H9 (cell line): ENCODE measurements around the gene CCPG1. TPM values are rescaled to one million over a fixed set of nuclear protein-coding genes. Genes with fewer than 3 reads are reported as not detected.

Experiments
- DNase-seq: peaks from one replicate; pipeline ENCODE4 v3.0.0-alpha.2; 2017
- H2AFZ ChIP-seq: one replicate; pipeline ENCODE4 v1.6.1; 2013; ENCODE audit warnings: mild to moderate bottlenecking, low read length, control low read depth, moderate library complexity
- H2AK5ac ChIP-seq: 2 replicates; pipeline ENCODE4 v1.6.1; 2013; ENCODE audit warnings: low read length, control low read depth, mixed read lengths; ENCODE audit not compliant: insufficient read length
- H2BK120ac ChIP-seq: one replicate; pipeline ENCODE4 v1.6.1; 2013; ENCODE audit warnings: low read depth, mild to moderate bottlenecking, low read length, control low read depth, inconsistent platforms; ENCODE audit not compliant: poor library complexity, severe bottlenecking
- H2BK12ac ChIP-seq: 2 replicates; pipeline ENCODE4 v1.6.1; 2013; ENCODE audit warnings: low read length, control low read depth, mixed read lengths, low read depth; ENCODE audit not compliant: insufficient read length
- H2BK15ac ChIP-seq: 2 replicates; pipeline ENCODE4 v1.6.1; 2013; ENCODE audit warnings: low read depth, low read length, control low read depth
- H2BK20ac ChIP-seq: one replicate; pipeline ENCODE4 v1.6.1; 2013; ENCODE audit warnings: low read depth, mild to moderate bottlenecking, low read length, control low read depth, inconsistent platforms; ENCODE audit not compliant: poor library complexity, severe bottlenecking
- H2BK5ac ChIP-seq: 2 replicates; pipeline ENCODE4 v1.6.1; 2013; ENCODE audit warnings: low read length, control low read depth, mixed read lengths; ENCODE audit not compliant: insufficient read length
- H3K14ac ChIP-seq: 2 replicates; pipeline ENCODE4 v1.6.1; 2013; ENCODE audit warnings: low read length, control low read depth; ENCODE audit not compliant: insufficient read depth
- H3K18ac ChIP-seq: 2 replicates; pipeline ENCODE4 v1.6.1; 2013; ENCODE audit warnings: low read depth, mild to moderate bottlenecking, mixed read lengths, low read length, control low read depth; ENCODE audit not compliant: insufficient read length
- H3K23ac ChIP-seq: 2 replicates; pipeline ENCODE4 v1.6.1; 2013; ENCODE audit warnings: low read length, control low read depth, mixed read lengths, low read depth; ENCODE audit not compliant: insufficient read length
- H3K23me2 ChIP-seq: 2 replicates; pipeline ENCODE4 v1.6.1; 2013; ENCODE audit warnings: low read depth, mild to moderate bottlenecking, mixed read lengths, low read length, control low read depth; ENCODE audit not compliant: insufficient read length, poor library complexity, severe bottlenecking
- H3K27ac ChIP-seq: 2 replicates; pipeline ENCODE4 v1.5.1; 2013; ENCODE audit warnings: low read length, control low read depth, mixed read lengths, low read depth; ENCODE audit not compliant: insufficient read length
- H3K27me3 ChIP-seq: 2 replicates; pipeline ENCODE4 v1.6.1; 2013; ENCODE audit warnings: low read length, control low read depth, inconsistent platforms; ENCODE audit not compliant: insufficient read depth
- H3K4ac ChIP-seq: 2 replicates; pipeline ENCODE4 v1.6.1; 2013; ENCODE audit warnings: low read depth, mild to moderate bottlenecking, control low read depth, inconsistent platforms, low read length, moderate library complexity
- H3K4me1 ChIP-seq: 2 replicates; pipeline ENCODE4 v1.6.1; 2013; ENCODE audit warnings: low read length, control low read depth, inconsistent platforms; ENCODE audit not compliant: insufficient read depth
- H3K4me2 ChIP-seq: 2 replicates; pipeline ENCODE4 v1.6.1; 2013; ENCODE audit warnings: low read length, control low read depth, mixed read lengths; ENCODE audit not compliant: insufficient read length, insufficient read depth
- H3K56ac ChIP-seq: 2 replicates; pipeline ENCODE4 v1.6.1; 2013; ENCODE audit warnings: low read depth, mild to moderate bottlenecking, mixed read lengths, low read length, control low read depth; ENCODE audit not compliant: insufficient read length
- H3K79me1 ChIP-seq: 2 replicates; pipeline ENCODE4 v1.6.1; 2013; ENCODE audit warnings: low read depth, mild to moderate bottlenecking, moderate library complexity, low read length, control low read depth, inconsistent platforms; ENCODE audit not compliant: insufficient read depth, poor library complexity, severe bottlenecking
- H3K79me2 ChIP-seq: 2 replicates; pipeline ENCODE4 v1.6.1; 2013; ENCODE audit warnings: low read length, control low read depth, inconsistent platforms; ENCODE audit not compliant: insufficient read depth
- H3K9ac ChIP-seq: 2 replicates; pipeline ENCODE4 v1.6.1; 2013; ENCODE audit warnings: low read length, control low read depth, mixed read lengths; ENCODE audit not compliant: insufficient read length; ENCODE audit errors: extremely low read depth
- H3K9me3 ChIP-seq: one replicate; pipeline ENCODE4 v1.6.1; 2013; ENCODE audit warnings: low read depth, low read length, inconsistent platforms; ENCODE audit not compliant: control insufficient read depth
- H3T11ph ChIP-seq: one replicate; pipeline ENCODE4 v1.6.1; 2013; ENCODE audit warnings: mild to moderate bottlenecking, low read length, control low read depth, inconsistent platforms
- H4K20me1 ChIP-seq: one replicate; pipeline ENCODE4 v1.6.1; 2013; ENCODE audit not compliant: control insufficient read depth, insufficient read length, insufficient read depth
- H4K5ac ChIP-seq: 2 replicates; pipeline ENCODE4 v1.6.1; 2013; ENCODE audit warnings: low read depth, mild to moderate bottlenecking, mixed read lengths, low read length, control low read depth; ENCODE audit not compliant: insufficient read length
- H4K8ac ChIP-seq: replicated peaks from 2 replicates; pipeline ENCODE4 v1.6.1; 2013; ENCODE audit warnings: low read length, control low read depth, mixed read lengths, low read depth; ENCODE audit not compliant: insufficient read length
- H4K91ac ChIP-seq: 2 replicates; pipeline ENCODE4 v1.6.1; 2013; ENCODE audit warnings: low read depth, mild to moderate bottlenecking, moderate library complexity, mixed read lengths, low read length, control low read depth; ENCODE audit not compliant: insufficient read length
- H3K27ac Mint-ChIP-seq, 3 experiments: 2 replicates in 2 of 3; 3 replicates in 1 of 3; pipeline ENCODE4 v1.8.0; 2020 to 2021; ENCODE audit warnings: mixed read lengths in 3 of 3, mild to moderate bottlenecking in 1 of 3, moderate library complexity in 1 of 3
- H3K27me3 Mint-ChIP-seq: 2 replicates; pipeline ENCODE4 v1.8.0; 2021; ENCODE audit warnings: low read depth, mild to moderate bottlenecking, moderate library complexity, mixed read lengths
- H3K36me3 Mint-ChIP-seq, 3 experiments: 2 replicates in 2 of 3; 3 replicates in 1 of 3; pipeline ENCODE4 v1.8.0; 2020 to 2021; ENCODE audit warnings: low read depth in 3 of 3, mixed read lengths in 3 of 3; ENCODE audit not compliant: insufficient read depth in 1 of 3
- H3K4me1 Mint-ChIP-seq, 2 experiments: 2 replicates each; pipeline ENCODE4 v1.8.0; 2020; ENCODE audit warnings: mixed read lengths in 2 of 2
- H3K4me3 Mint-ChIP-seq, 2 experiments: 2 replicates in 1 of 2; 3 replicates in 1 of 2; pipeline ENCODE4 v1.8.0; 2020 to 2021; ENCODE audit warnings: mild to moderate bottlenecking in 2 of 2, mixed read lengths in 2 of 2, moderate library complexity in 1 of 2
- H3K9me3 Mint-ChIP-seq, 2 experiments: 2 replicates in 1 of 2; 3 replicates in 1 of 2; pipeline ENCODE4 v1.8.0; 2020; ENCODE audit warnings: mild to moderate bottlenecking in 2 of 2, mixed read lengths in 2 of 2, moderate library complexity in 1 of 2
- CTCF ChIP-seq: fragments of 200-600 bp; sonication (generic); conservative IDR thresholded peaks from 3 replicates; pipeline ENCODE4 v1.8.0; 2021; ENCODE audit warnings: antibody characterized with exemption, mild to moderate bottlenecking
- WGBS: extraction: QIAGEN DNeasy Blood & Tissue Kit; methylation state at CpG from one replicate; pipeline ENCODE4 v1.1.7; 2013; ENCODE audit warnings: missing lambda C conversion rate, low lambda C conversion rate, mixed read lengths; ENCODE audit not compliant: insufficient read length; ENCODE audit errors: extremely low coverage; 5-methylcytosine and 5-hydroxymethylcytosine counted together
- total RNA-seq: library from RNA; stranded (reverse); gene quantifications from 2 replicates; pipeline ENCODE4 v1.2.1, GENCODE V29; 2021

Gene CCPG1
- total RNA-seq, 1 experiment from 2014 or later: 9.0 TPM

DNA sequence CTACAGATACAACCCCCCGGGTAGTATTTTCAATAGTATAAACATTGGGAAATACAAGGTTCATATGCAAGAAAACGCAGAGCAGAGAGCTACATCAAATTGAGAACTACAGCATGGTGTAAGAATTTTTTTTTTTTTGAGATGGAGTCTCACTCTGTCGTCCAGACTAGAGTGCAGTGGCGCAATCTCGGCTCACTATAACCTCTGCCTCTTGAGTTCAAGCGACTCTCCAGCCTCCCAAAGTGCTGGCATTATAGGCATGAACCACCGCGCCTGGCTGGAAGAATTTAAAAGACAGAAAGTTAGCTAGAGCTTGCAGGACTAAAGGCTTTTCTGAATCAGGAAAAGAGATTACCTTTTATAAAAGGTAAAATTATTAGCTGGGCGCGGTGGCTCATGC lies 47.1 kb downstream of the CCPG1 start:
- H2BK120ac ChIP-seq: no peak overlapping the region
- no peaks in the 10 kb centered on the region for H3K79me1 ChIP-seq
- H4K5ac ChIP-seq: no peak overlapping the region
- H3K27ac ChIP-seq: no peak overlapping the region
- H3T11ph ChIP-seq: no peak overlapping the region
- H3K4me2 ChIP-seq: no peak overlapping the region
- H4K91ac ChIP-seq: no peak overlapping the region
- no peaks in the 10 kb centered on the region for H3K9me3 ChIP-seq
- H3K56ac ChIP-seq: no peak overlapping the region
- Mint-ChIP-seq H3K4me1 (peaks cover 0 to 7% of the 10 kb centered on the region in 2 experiments; a peak in 1 of 4 replicates), H3K27ac (no peak overlapping the region), H3K27me3 (no peaks in the 10 kb centered on the region), H3K9me3 (no peaks in the 10 kb centered on the region), H3K36me3 (no peaks in the 10 kb centered on the region; a peak in 1 of 7 replicates), H3K4me3 (no peak overlapping the region)
- no peaks in the 10 kb centered on the region for H3K27me3 ChIP-seq
- H3K9ac ChIP-seq: no peak overlapping the region
- H2BK12ac ChIP-seq: no peak overlapping the region
- H3K23me2 ChIP-seq: no peaks in the 10 kb centered on the region
- H2BK5ac ChIP-seq: no peak overlapping the region
- no peak overlapping the region for H3K18ac ChIP-seq
- no peak overlapping the region for H3K23ac ChIP-seq
- TF ChIP-seq CTCF: no peak
- H2AFZ ChIP-seq: no peak overlapping the region
- H2BK15ac ChIP-seq: no peak overlapping the region
- H2BK20ac ChIP-seq: no peak overlapping the region
- no peak overlapping the region for H2AK5ac ChIP-seq
- H3K4me1 ChIP-seq: no peaks in the 10 kb centered on the region
- DNase-seq: no peak
- no CpG with 5 or more reads among the region's 10 CpGs for WGBS
- H3K14ac ChIP-seq: no peak overlapping the region
- H3K79me2 ChIP-seq: no peaks in the 10 kb centered on the region
- H4K20me1 ChIP-seq: no peaks in the 10 kb centered on the region
- no peak overlapping the region for H3K4ac ChIP-seq
- H4K8ac ChIP-seq: no peak overlapping the region
